ENCODE measurements around the gene SWAP70.
"Not testable (repeated sequence)": the region's sequence is repeated elsewhere in the genome, so short reads cannot be mapped to it uniquely, and the experiment has no call there.

The SWAP70 gene

GRCh38 chr11:9726321-9727022, 62.6 kb downstream of the SWAP70 start:
- DNase-seq = no peak

GRCh38 chr11:9728058-9728457, 64.2 kb downstream of the SWAP70 start:
- no peak for DNase-seq

- no peak for DNase-seq
Observed at GRCh38 chr11:9731256-9731655, 67.4 kb downstream of the SWAP70 start.

GRCh38 chr11:9732453-9732852, 68.6 kb downstream of the SWAP70 start:
- DNase-seq = no peak

GRCh38 chr11:9733212-9733611, 69.3 kb downstream of the SWAP70 start:
- no peak for DNase-seq

GRCh38 chr11:9735236-9735635, 71.4 kb downstream of the SWAP70 start:
- no peak for DNase-seq

- DNase-seq = no peak
Observed at GRCh38 chr11:9735919-9736318, 72.0 kb downstream of the SWAP70 start.

GRCh38 chr11:9736365-9736764, 72.5 kb downstream of the SWAP70 start:
- no peak for DNase-seq

- no peak for DNase-seq
Observed at GRCh38 chr11:9738116-9738515, 74.2 kb downstream of the SWAP70 start.

- no peak for DNase-seq
Observed at GRCh38 chr11:9738707-9739106, 74.8 kb downstream of the SWAP70 start.

GRCh38 chr11:9739123-9739900, 75.4 kb downstream of the SWAP70 start:
- no peak for DNase-seq

GRCh38 chr11:9740202-9740883, 76.5 kb downstream of the SWAP70 start:
- DNase-seq = no peak

- no peak for DNase-seq
Observed at GRCh38 chr11:9741260-9741659, 77.4 kb downstream of the SWAP70 start.

GRCh38 chr11:9743512-9743911, 79.6 kb downstream of the SWAP70 start:
- not testable (repeated sequence) for DNase-seq

- DNase-seq = no peak
Observed at GRCh38 chr11:9745411-9746211, 81.7 kb downstream of the SWAP70 start.

- no peak for DNase-seq
Observed at GRCh38 chr11:9747229-9747628, 83.4 kb downstream of the SWAP70 start.

GRCh38 chr11:9747828-9748227, 84.0 kb downstream of the SWAP70 start:
- DNase-seq = no peak

- peak; percentile 10 to 19 for DNase-seq
Observed at GRCh38 chr11:9748361-9748970, 84.6 kb downstream of the SWAP70 start.

GRCh38 chr11:9750551-9750950, 86.7 kb downstream of the SWAP70 start:
- DNase-seq = no peak

- no peak for DNase-seq
Observed at GRCh38 chr11:9752091-9752490, 88.2 kb downstream of the SWAP70 start.

GRCh38 chr11:9753021-9753420, 89.1 kb downstream of the SWAP70 start:
- no peak for DNase-seq

GRCh38 chr11:9754010-9754471, 90.2 kb downstream of the SWAP70 start:
- DNase-seq = no peak

All from SHP77 (cell line).